H1 (cell line): ENCODE results near the gene GPR135. TPM values are rescaled to one million over a fixed set of nuclear protein-coding genes. Genes with fewer than 3 reads are reported as not detected.

Experiments used
- EZH2 ChIP-seq: fragments of 200-600 bp; sonication (generic); IDR thresholded peaks from 2 replicates; pipeline ENCODE4 v1.7.1; 2012; ENCODE audit warnings: low read depth, mild to moderate bottlenecking, moderate library complexity, low read length, inconsistent platforms; ENCODE audit not compliant: severe bottlenecking
- polyA plus RNA-seq, 7 experiments: library from polyadenylated mRNA; depleted of rRNA in 3 of 7; stranded (reverse) in 5 of 7; unstranded in 2 of 7; fragments of >200 nt in 5 of 7; fragments of 200-250 nt in 2 of 7; gene quantifications; 1 replicate in 5 of 7; 2 replicates in 1 of 7; 4 replicates in 1 of 7; pipeline versions ENCODE4 v1.2.1 to v1.2.3, GENCODE V29; 2011 to 2013; ENCODE audit warnings: missing spikeins in 2 of 7, mixed read lengths in 2 of 7
- total RNA-seq: library from RNA; stranded (reverse); fragmentation: NEBNext Ultra II Directional; extraction: Animal tissue kit (Norgen Biotek cat#: 25700); gene quantifications from 2 replicates; pipeline ENCODE4 v1.2.1, GENCODE V29; 2021

Gene GPR135
- total and polyA plus RNA-seq, 2 of the 8 experiments (the other 6 are each of a cell fraction or from before 2014, with no cell fraction given), result 0.48 to 1.1 TPM

GRCh38 chr14:59478540-59478939, 13.4 kb upstream of the GPR135 start (continued):
- TF ChIP-seq EZH2, result no peak
